Mesenteric fat pad (tissue), 1 donor: ENCODE data around the gene ESRRB. TPM values are rescaled to one million over a fixed set of nuclear protein-coding genes. Genes with fewer than 3 reads are reported as not detected.

ENCODE experiments used
- DNase-seq: peaks from one replicate; pipeline ENCODE4 v3.0.0-alpha.2; 2020; ENCODE audit warnings: low spot score
- total RNA-seq: library from RNA; stranded (reverse); fragmentation: NEBNext Ultra II Directional; extraction: Animal tissue kit (Norgen Biotek cat#: 25700); gene quantifications from one replicate; pipeline ENCODE4 v1.2.1, GENCODE V29; 2021
- donor health status: DM: yes; HTN: yes; CAD: no.

ESRRB gene
- total RNA-seq, 1 donor from 2014 or later, result 0.22 TPM

GRCh38 chr14:76405627-76406026 lies 29.7 kb downstream of the ESRRB start:
- no peak for DNase-seq

GRCh38 chr14:76407449-76408150 lies 31.7 kb downstream of the ESRRB start:
- DNase-seq, result no peak

- DNase-seq, result no peak
These were observed 32.9 kb downstream of the ESRRB start for GRCh38 chr14:76408877-76409276.

GRCh38 chr14:76412501-76412900 lies 36.6 kb downstream of the ESRRB start:
- DNase-seq, result no peak

GRCh38 chr14:76413106-76413961 lies 37.4 kb downstream of the ESRRB start:
- no peak for DNase-seq

GRCh38 chr14:76413962-76414600 lies 38.1 kb downstream of the ESRRB start:
- DNase-seq, result no peak

GRCh38 chr14:76419399-76419798 lies 43.5 kb downstream of the ESRRB start:
- no peak for DNase-seq

GRCh38 chr14:76420827-76421226 lies 44.9 kb downstream of the ESRRB start:
- DNase-seq, result no peak

GRCh38 chr14:76421662-76422061 lies 45.7 kb downstream of the ESRRB start:
- no peak for DNase-seq

GRCh38 chr14:76422662-76423061 lies 46.7 kb downstream of the ESRRB start:
- no peak for DNase-seq

- DNase-seq, result no peak
These were observed 47.6 kb downstream of the ESRRB start for GRCh38 chr14:76423534-76423933.

- DNase-seq, result no peak
These were observed 48.4 kb downstream of the ESRRB start for GRCh38 chr14:76424359-76424758.

GRCh38 chr14:76426161-76426696 lies 50.3 kb downstream of the ESRRB start:
- no peak for DNase-seq

- no peak for DNase-seq
These were observed 52.7 kb downstream of the ESRRB start for GRCh38 chr14:76428611-76429010.

- DNase-seq, result no peak
These were observed 54.1 kb downstream of the ESRRB start for GRCh38 chr14:76430017-76430416.

GRCh38 chr14:76430475-76430980 lies 54.6 kb downstream of the ESRRB start:
- no peak for DNase-seq

- no peak for DNase-seq
These were observed 55.6 kb downstream of the ESRRB start for GRCh38 chr14:76431538-76431937.

- DNase-seq, result no peak
These were observed 57.2 kb downstream of the ESRRB start for GRCh38 chr14:76432827-76433752.

- DNase-seq, result no peak
These were observed 58.3 kb downstream of the ESRRB start for GRCh38 chr14:76434220-76434619.

- DNase-seq, result no peak
These were observed 63.4 kb downstream of the ESRRB start for GRCh38 chr14:76439237-76439775.
